Type B pancreatic cell (in vitro differentiated cells): ENCODE data around the gene ACMSD. TPM values are rescaled to one million over a fixed set of nuclear protein-coding genes. Genes with fewer than 3 reads are reported as not detected.

Source experiments
- DNase-seq: peaks from one replicate; pipeline ENCODE4 v3.0.0; 2021; ENCODE audit warnings: mixed read lengths; ENCODE audit not compliant: unreplicated experiment; ENCODE audit errors: extremely low spot score
- H3K27ac Mint-ChIP-seq: 2 replicates; pipeline ENCODE4 v1.8.0; 2021; ENCODE audit warnings: mild to moderate bottlenecking, mixed read lengths
- H3K27me3 Mint-ChIP-seq: 2 replicates; pipeline ENCODE4 v1.8.0; 2021; ENCODE audit warnings: mixed read lengths
- H3K36me3 Mint-ChIP-seq: 2 replicates; pipeline ENCODE4 v1.8.0; 2021; ENCODE audit warnings: mixed read lengths
- H3K4me1 Mint-ChIP-seq: one replicate; pipeline ENCODE4 v1.8.0; 2021; ENCODE audit warnings: mixed read lengths; ENCODE audit not compliant: unreplicated experiment
- H3K4me3 Mint-ChIP-seq: 2 replicates; pipeline ENCODE4 v1.8.0; 2021; ENCODE audit warnings: mild to moderate bottlenecking, mixed read lengths
- H3K9me3 Mint-ChIP-seq: 2 replicates; pipeline ENCODE4 v1.8.0; 2021; ENCODE audit warnings: mixed read lengths
- CTCF ChIP-seq: fragments of 200-600 bp; sonication (generic); conservative IDR thresholded peaks from 2 replicates; pipeline ENCODE4 v1.5.0; 2021; ENCODE audit warnings: antibody characterized with exemption, mild to moderate bottlenecking
- microRNA-seq: library from miRNA; unstranded; fragments of <30 nt; microRNA quantifications from one replicate; pipeline ENCODE4, GENCODE V29; 2020
- total RNA-seq: library from RNA; stranded (reverse); gene quantifications from 2 replicates; pipeline ENCODE4 v1.2.1, GENCODE V29; 2021; ENCODE audit warnings: low replicate concordance

ACMSD gene
- total RNA-seq, 1 donor from 2014 or later: not detected

- no peak for TF ChIP-seq CTCF
- no peaks in the 10 kb centered on the region for H3K4me1 Mint-ChIP-seq
- no peak overlapping the region for H3K4me3 Mint-ChIP-seq
- H3K36me3 Mint-ChIP-seq: peaks cover 36% of the 10 kb centered on the region
- no peak overlapping the region for H3K27ac Mint-ChIP-seq
- no peaks in the 10 kb centered on the region for H3K9me3 Mint-ChIP-seq
- no peaks in the 10 kb centered on the region for H3K27me3 Mint-ChIP-seq
- DNase-seq: no peak
These were observed 105.1 kb downstream of the ACMSD start for GRCh38 chr2:134943540-134943939.

- Mint-ChIP-seq H3K36me3 (peaks cover 33% of the 10 kb centered on the region), H3K27ac (no peak overlapping the region), H3K4me3 (no peak overlapping the region), H3K9me3 (no peaks in the 10 kb centered on the region), H3K27me3 (no peaks in the 10 kb centered on the region), H3K4me1 (no peaks in the 10 kb centered on the region)
- TF ChIP-seq CTCF: no peak
- DNase-seq: no peak
These were observed 106.6 kb downstream of the ACMSD start for GRCh38 chr2:134944975-134945374.

GRCh38 chr2:134946073-134946472, 107.7 kb downstream of the ACMSD start:
- TF ChIP-seq CTCF: no peak
- no peaks in the 10 kb centered on the region for H3K27me3 Mint-ChIP-seq
- no peak overlapping the region for H3K27ac Mint-ChIP-seq
- H3K9me3 Mint-ChIP-seq: no peaks in the 10 kb centered on the region
- peaks cover 4% of the 10 kb centered on the region for H3K4me1 Mint-ChIP-seq
- no peak overlapping the region for H3K4me3 Mint-ChIP-seq
- DNase-seq: no peak
- peaks cover 34% of the 10 kb centered on the region for H3K36me3 Mint-ChIP-seq

GRCh38 chr2:134949981-134950708, 111.7 kb downstream of the ACMSD start:
- Mint-ChIP-seq H3K9me3 (no peaks in the 10 kb centered on the region), H3K27me3 (no peaks in the 10 kb centered on the region), H3K27ac (no peak overlapping the region), H3K4me3 (no peak overlapping the region), H3K4me1 (peaks cover 4% of the 10 kb centered on the region), H3K36me3 (peaks cover 46% of the 10 kb centered on the region)
- TF ChIP-seq CTCF: no peak
- no peak for DNase-seq

GRCh38 chr2:134950886-134951285, 112.5 kb downstream of the ACMSD start:
- H3K27ac Mint-ChIP-seq: no peak overlapping the region
- no peaks in the 10 kb centered on the region for H3K9me3 Mint-ChIP-seq
- H3K4me3 Mint-ChIP-seq: no peak overlapping the region
- DNase-seq: no peak
- no peak for TF ChIP-seq CTCF
- H3K36me3 Mint-ChIP-seq: peaks cover 38% of the 10 kb centered on the region
- no peaks in the 10 kb centered on the region for H3K27me3 Mint-ChIP-seq
- H3K4me1 Mint-ChIP-seq: peaks cover 4% of the 10 kb centered on the region

Small RNA genes within 50 kb of the gene (microRNA-seq; reads per million reads assigned to microRNA genes)
- not detected for gene MIR5590

Other genes with a start within 250 kb of the ACMSD start
- gene TMEM163, start 119.6 kb upstream of the ACMSD start, total RNA-seq: 4.0 and 4.1 TPM in 2 replicates
- gene CCNT2, start 80.2 kb downstream of the ACMSD start, total RNA-seq: 47.3 and 55.1 TPM in 2 replicates
- gene MAP3K19, start 208.8 kb downstream of the ACMSD start, total RNA-seq: 0.24 and 1.1 TPM in 2 replicates
- gene RAB3GAP1, start 213.7 kb downstream of the ACMSD start, total RNA-seq: 31.6 and 32.0 TPM in 2 replicates